GM12872 (cell line): ENCODE data around the gene NR2C1.

Experiments
- TF ChIP-seq, protein P1 (sequence below): IDR thresholded peaks from 3 replicates; pipeline ENCODE4 v1.5.1; 2011; ENCODE audit warnings: low read depth, mild to moderate bottlenecking, low read length, moderate library complexity; ENCODE audit not compliant: insufficient read depth

NR2C1 gene

DNA sequence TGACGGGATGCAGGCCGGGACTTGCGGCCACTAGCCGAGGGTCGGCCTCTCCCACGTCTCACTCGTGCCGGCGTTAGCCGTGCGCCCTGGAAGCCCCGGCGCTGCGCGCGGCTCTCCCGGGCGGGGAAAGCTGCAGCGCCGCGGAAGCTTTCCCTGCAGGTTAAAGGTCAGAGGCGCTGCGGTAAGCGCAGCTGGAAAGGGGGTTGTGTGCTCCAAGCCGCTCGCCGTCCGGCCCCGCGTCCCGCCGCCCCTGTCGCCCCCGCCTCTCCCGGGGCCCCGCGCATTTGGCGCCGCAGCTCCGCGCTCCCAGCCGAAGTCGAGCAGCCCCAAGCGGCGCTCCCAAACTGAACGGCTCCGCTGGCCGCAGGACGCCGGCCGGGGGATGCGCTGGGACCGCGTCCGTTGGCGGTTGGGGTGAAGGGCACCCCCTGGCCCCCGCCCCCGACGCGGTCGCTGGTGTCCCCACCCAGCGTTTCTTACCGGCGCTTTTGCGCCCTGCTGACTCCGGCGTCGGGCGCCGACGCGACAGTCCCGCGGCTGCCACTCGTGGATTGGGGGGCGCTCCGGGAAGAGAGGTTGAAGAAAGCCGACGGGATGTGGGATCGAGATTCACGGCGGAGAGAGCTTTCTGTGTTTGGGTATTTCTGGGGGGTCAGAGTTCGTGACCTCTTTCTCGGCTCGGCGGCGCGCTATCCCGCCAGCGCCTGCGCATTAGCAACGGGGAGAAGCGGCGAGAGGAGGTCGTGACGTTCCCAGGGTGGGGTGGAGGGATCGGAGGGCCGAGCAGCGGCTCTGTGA is at the start of gene NR2C1:
Gene NR2C1, minus strand, starts transcription at position 719 of the 798 bp plus-strand sequence. CDS start 6,234 bp downstream, outside the sequence.
- TF ChIP-seq, protein P1, sequence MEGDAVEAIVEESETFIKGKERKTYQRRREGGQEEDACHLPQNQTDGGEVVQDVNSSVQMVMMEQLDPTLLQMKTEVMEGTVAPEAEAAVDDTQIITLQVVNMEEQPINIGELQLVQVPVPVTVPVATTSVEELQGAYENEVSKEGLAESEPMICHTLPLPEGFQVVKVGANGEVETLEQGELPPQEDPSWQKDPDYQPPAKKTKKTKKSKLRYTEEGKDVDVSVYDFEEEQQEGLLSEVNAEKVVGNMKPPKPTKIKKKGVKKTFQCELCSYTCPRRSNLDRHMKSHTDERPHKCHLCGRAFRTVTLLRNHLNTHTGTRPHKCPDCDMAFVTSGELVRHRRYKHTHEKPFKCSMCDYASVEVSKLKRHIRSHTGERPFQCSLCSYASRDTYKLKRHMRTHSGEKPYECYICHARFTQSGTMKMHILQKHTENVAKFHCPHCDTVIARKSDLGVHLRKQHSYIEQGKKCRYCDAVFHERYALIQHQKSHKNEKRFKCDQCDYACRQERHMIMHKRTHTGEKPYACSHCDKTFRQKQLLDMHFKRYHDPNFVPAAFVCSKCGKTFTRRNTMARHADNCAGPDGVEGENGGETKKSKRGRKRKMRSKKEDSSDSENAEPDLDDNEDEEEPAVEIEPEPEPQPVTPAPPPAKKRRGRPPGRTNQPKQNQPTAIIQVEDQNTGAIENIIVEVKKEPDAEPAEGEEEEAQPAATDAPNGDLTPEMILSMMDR, result no peak

DNA sequence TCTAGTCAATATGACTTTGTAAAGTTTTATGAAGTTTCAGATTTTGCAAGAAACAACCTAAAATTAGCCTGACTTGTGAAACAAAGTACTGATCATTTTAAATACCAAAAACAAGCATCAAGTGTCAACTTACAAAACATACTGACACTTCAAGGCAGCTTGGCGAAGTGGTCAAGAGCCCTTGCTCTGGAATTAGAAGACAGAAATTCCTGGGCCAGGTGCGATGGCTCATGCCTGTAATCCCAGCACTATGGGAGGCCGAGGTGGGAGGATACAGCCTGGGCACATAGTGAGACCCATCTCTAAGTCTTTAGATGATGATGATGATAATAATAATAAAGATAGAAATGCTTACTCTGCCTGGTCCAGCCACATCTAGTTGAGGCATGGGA is 45.4 kb upstream of the NR2C1 start:
- TF ChIP-seq, protein P1, result no peak

DNA sequence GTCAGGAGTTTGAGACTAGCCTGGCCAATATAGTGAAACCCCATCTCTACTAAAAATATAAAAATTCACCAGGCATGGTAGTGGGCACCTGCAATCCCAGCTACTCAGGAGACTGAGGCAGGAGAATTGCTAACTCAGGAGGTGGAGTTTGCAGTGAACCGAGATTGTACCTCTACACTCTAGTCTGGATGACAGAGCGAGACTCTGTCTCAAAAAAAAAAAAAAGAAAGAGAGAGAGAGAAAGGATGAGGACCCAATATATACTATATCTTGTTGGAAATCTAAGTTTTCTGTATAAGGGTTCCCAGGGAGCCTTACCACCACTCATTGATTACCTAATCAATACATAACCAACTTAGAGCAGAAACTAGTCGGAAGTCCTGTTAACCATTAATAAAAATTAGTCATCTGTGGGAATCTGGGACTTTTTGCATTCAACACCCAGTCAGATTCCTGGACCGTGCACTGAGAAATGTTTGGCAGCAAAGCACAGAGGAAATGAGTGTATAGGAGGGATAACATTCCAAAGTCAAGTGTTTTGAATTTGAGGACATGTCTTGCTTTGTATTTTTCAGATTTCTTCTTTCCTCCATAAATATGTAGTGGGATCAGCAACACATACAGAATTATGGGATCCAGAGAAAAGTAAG is 44.8 kb upstream of the NR2C1 start:
- TF ChIP-seq, protein P1, result no peak

DNA sequence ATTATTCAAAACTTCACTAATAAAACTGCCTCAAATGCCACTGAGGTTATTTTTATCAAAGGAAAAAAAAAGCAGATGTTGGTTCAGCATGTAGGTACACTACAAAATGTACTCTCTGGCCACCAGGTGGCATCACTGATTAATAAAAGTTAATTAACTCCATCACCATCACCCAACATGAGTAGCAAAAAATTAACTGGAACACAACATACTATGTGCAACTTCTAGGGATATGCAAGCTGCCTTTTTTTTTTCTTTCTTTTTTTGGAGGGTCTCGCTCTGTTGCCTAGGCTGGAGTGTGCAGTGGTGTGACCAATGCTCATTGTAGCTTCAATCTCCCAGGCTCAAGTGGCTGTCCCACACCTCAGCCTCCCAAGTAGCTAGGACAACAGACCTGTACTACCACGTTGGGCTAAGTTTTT is 43.8 kb upstream of the NR2C1 start:
- TF ChIP-seq, protein P1, result peak; percentile 49; the same call in 1 of the 3 replicates

DNA sequence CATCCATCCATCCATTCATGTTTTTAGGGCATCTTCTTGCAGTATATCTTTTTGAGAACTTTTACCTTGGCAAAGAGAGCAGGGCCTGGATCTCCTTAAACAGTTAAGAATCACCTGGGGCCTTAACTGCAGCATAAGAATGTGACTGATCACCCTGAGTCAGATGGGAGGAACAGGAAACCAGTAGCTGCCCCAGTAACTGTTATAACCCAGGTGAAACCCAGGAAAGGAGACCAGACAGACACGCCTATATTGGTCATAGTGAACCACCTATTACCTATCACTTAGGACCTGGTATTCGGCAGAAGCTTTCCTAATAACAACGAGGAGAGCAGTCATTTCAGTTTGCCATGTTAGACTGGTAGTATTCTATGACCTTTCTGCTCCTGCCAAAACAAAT is 43.4 kb upstream of the NR2C1 start:
- TF ChIP-seq, protein P1, result no peak

DNA sequence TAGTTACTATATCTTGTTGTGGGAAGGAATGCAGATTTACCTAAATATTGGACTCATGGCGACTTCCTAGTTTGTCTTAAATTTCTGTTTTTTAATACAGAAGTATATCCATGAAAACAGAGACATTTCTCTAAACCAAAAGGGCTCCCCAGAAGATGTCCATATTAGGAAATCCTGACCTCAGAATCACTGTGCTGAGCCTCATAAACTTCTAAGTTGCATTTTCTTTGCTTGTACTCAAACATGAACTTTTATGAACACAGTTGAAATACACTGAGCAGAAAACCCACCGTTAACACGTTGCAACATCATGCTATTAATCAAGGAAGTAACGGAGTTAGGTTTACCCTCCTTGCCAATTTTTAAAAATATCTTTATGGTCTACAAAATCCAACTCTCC is 42.9 kb upstream of the NR2C1 start:
- TF ChIP-seq, protein P1, result no peak

DNA sequence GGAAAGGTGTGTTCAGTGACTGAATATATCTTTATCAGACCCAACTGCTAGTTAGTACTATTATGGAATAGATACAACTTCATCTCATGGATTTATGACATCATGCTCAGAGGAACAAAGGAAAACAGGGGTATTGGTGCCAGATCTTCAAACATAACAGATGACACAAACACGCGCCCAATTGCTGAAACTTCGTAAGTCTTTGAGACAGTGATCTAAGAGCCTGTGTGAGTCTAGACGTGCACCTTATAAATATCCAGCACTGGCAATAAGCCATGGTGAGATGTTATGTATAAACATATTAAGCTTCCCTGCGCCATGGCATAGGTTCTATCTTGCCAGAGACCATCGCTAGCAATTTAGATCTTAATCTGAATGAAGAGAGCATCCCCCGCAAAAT is 42.2 kb upstream of the NR2C1 start:
- TF ChIP-seq, protein P1, result no peak
